H54 (cell line): ENCODE measurements around the gene ITGAE.

Experiments
- DNase-seq: peaks from one replicate; pipeline ENCODE4 v3.0.0; 2011; ENCODE audit warnings: low spot score, mixed read lengths; ENCODE audit not compliant: insufficient read length
- FAIRE-seq: peaks from 3 replicates; lab custom pipeline; 2011; peaks lifted over from hg19 to GRCh38; lab: Jason Lieb, UNC
- POLR2A ChIP-seq: IDR thresholded peaks from 2 replicates; pipeline ENCODE4 v1.6.1; 2011; ENCODE audit warnings: low read depth, mild to moderate bottlenecking, low read length

Gene ITGAE

GRCh38 chr17:3835410-3836229, 34.6 kb upstream of the ITGAE start:
- DNase-seq, result peak; percentile 40
- FAIRE-seq, result no peak
- TF ChIP-seq POLR2A, result no peak

GRCh38 chr17:3834811-3835210, 33.8 kb upstream of the ITGAE start:
- no peak for DNase-seq
- no peak for FAIRE-seq
- no peak for TF ChIP-seq POLR2A

- DNase-seq (no peak), FAIRE-seq (no peak)
- no peak for TF ChIP-seq POLR2A
These were observed 27.9 kb upstream of the ITGAE start for GRCh38 chr17:3828852-3829232.

- no peak for TF ChIP-seq POLR2A
- FAIRE-seq, result no peak
- no peak for DNase-seq
These were observed 27.3 kb upstream of the ITGAE start for GRCh38 chr17:3828151-3828851.

- no peak for DNase-seq
- TF ChIP-seq POLR2A, result no peak
- FAIRE-seq, result peak; percentile 85
These were observed 26.3 kb upstream of the ITGAE start for GRCh38 chr17:3827124-3827773.

- peak; percentile 36 for FAIRE-seq
- TF ChIP-seq POLR2A, result no peak
These were observed 25.2 kb upstream of the ITGAE start for GRCh38 chr17:3826191-3826590.

GRCh38 chr17:3821101-3821500, 20.1 kb upstream of the ITGAE start:
- no peak for TF ChIP-seq POLR2A
- DNase-seq (no peak), FAIRE-seq (no peak)

More at GRCh38 chr17:3826191-3826590, 25.2 kb upstream of the ITGAE start:
- no peak for DNase-seq

- DNase-seq (no peak), FAIRE-seq (no peak)
- no peak for TF ChIP-seq POLR2A
These were observed 17.8 kb upstream of the ITGAE start for GRCh38 chr17:3818786-3819185.

GRCh38 chr17:3817851-3818605, 17.0 kb upstream of the ITGAE start:
- DNase-seq (no peak), FAIRE-seq (no peak)
- no peak for TF ChIP-seq POLR2A

- DNase-seq, result no peak
- FAIRE-seq, result no peak
These were observed 14.9 kb upstream of the ITGAE start for GRCh38 chr17:3815925-3816324.

GRCh38 chr17:3815122-3815521, 14.1 kb upstream of the ITGAE start:
- no peak for TF ChIP-seq POLR2A
- FAIRE-seq (no peak), DNase-seq (no peak)

More at GRCh38 chr17:3815925-3816324, 14.9 kb upstream of the ITGAE start:
- no peak for TF ChIP-seq POLR2A

GRCh38 chr17:3814361-3814760, 13.4 kb upstream of the ITGAE start:
- no peak for DNase-seq
- FAIRE-seq, result no peak
- no peak for TF ChIP-seq POLR2A

- DNase-seq, result no peak
These were observed 12.2 kb upstream of the ITGAE start for GRCh38 chr17:3813171-3813570.

GRCh38 chr17:3812771-3813170, 11.8 kb upstream of the ITGAE start:
- DNase-seq (no peak), FAIRE-seq (no peak)
- TF ChIP-seq POLR2A, result no peak

More at GRCh38 chr17:3813171-3813570, 12.2 kb upstream of the ITGAE start:
- TF ChIP-seq POLR2A, result no peak
- FAIRE-seq, result no peak
